Measurements from ENCODE around the gene BGN. TPM values are rescaled to one million over a fixed set of nuclear protein-coding genes. Genes with fewer than 3 reads are reported as not detected.

The BGN gene
- total and polyA plus RNA-seq, 2 donors (not counting 1 experiment from before 2014, with no cell fraction given): not detected

GRCh38 chrX:153517946-153518834, 23.4 kb downstream of the BGN start:
- Histone ChIP-seq H3K4me3 (ENCODE audit: control extremely low read depth in 1 of 5, extremely low read depth in 1 of 5, insufficient read depth in 1 of 5, low read depth in 2 of 5, low read length in 4 of 5) (no peak overlapping the region), H3K4me1 (ENCODE audit: control insufficient read depth in 2 of 2, insufficient read depth in 2 of 2, low read length in 2 of 2) (no peaks in the 10 kb centered on the region), H3K4me2 (replicated peaks; ENCODE audit: low read depth, low read length, poor library complexity, severe bottlenecking) (no peak overlapping the region), H3K9me3 (ENCODE audit: control extremely low read depth in 1 of 3, control insufficient read depth in 2 of 3, insufficient read depth in 1 of 3, low read length in 2 of 3) (no peaks in the 10 kb centered on the region), H2AFZ (ENCODE audit: insufficient read depth, low read depth, low read length, poor library complexity, severe bottlenecking) (no peak overlapping the region), H3K9ac (ENCODE audit: low read length) (no peak overlapping the region), H3K36me3 (replicated peaks in 1 of 2; ENCODE audit: control extremely low read depth in 1 of 2, control insufficient read depth in 1 of 2, extremely low read depth in 1 of 2, insufficient read depth in 2 of 2, low read length in 1 of 2) (no peaks in the 10 kb centered on the region), H3K27me3 (replicated peaks in 1 of 4; ENCODE audit: control extremely low read depth in 1 of 4, control insufficient read depth in 3 of 4, insufficient read depth in 4 of 4, low read length in 3 of 4) (peaks cover 0 to 16% (median 0%) of the 10 kb centered on the region in 4 experiments), H4K20me1 (ENCODE audit: control insufficient read depth, insufficient read depth, low read length, poor library complexity, severe bottlenecking) (no peaks in the 10 kb centered on the region), H3K27ac (ENCODE audit: low read length in 2 of 2) (no peak overlapping the region), H3K79me2 (ENCODE audit: control insufficient read depth, insufficient read depth, low read length) (no peaks in the 10 kb centered on the region)
- Mint-ChIP-seq H3K4me3 (no peak overlapping the region), H3K27ac (no peak overlapping the region), H3K27me3 (peaks cover 16% of the 10 kb centered on the region), H3K9me3 (ENCODE audit: insufficient read depth) (no peaks in the 10 kb centered on the region), H3K4me1 (peaks cover 3% of the 10 kb centered on the region)
- DNase-seq (no peak), ATAC-seq (ENCODE audit: low read depth) (no peak)
- POLR2A ChIA-PET: no interaction called here
- TF ChIP-seq CTCF (IDR thresholded peaks at IDR 0.05): no peak
- TF ChIP-seq EZH2 (IDR thresholded peaks at IDR 0.05; ENCODE audit: borderline replicate concordance, insufficient read depth, low read depth, low read length, poor library complexity, severe bottlenecking): no peak
- WGBS (ENCODE audit: insufficient coverage): 10% methylated on average over 37 of the region's 70 CpGs
- CTCF ChIA-PET: no interaction called here
- intact Hi-C loops (cut with micrococcal nuclease): no loop called here

- no peak overlapping the region for H3K27ac ChIP-seq (ENCODE audit: low read length in 2 of 2)
- 81% methylated on average over 8 of the region's 21 CpGs for WGBS (ENCODE audit: insufficient coverage)
- no peak for TF ChIP-seq EZH2 (IDR thresholded peaks at IDR 0.05; ENCODE audit: borderline replicate concordance, insufficient read depth, low read depth, low read length, poor library complexity, severe bottlenecking)
- no peak for TF ChIP-seq CTCF (IDR thresholded peaks at IDR 0.05)
- H3K4me3 ChIP-seq (ENCODE audit: control extremely low read depth in 1 of 5, extremely low read depth in 1 of 5, insufficient read depth in 1 of 5, low read depth in 2 of 5, low read length in 4 of 5): no peak overlapping the region
- H3K4me2 ChIP-seq (replicated peaks; ENCODE audit: low read depth, low read length, poor library complexity, severe bottlenecking): no peak overlapping the region
- Mint-ChIP-seq H3K9me3 (ENCODE audit: insufficient read depth) (no peaks in the 10 kb centered on the region), H3K4me1 (peaks cover 3% of the 10 kb centered on the region), H3K4me3 (no peak overlapping the region), H3K27ac (no peak overlapping the region), H3K27me3 (peaks cover 16% of the 10 kb centered on the region)
- H2AFZ ChIP-seq (ENCODE audit: insufficient read depth, low read depth, low read length, poor library complexity, severe bottlenecking): no peak overlapping the region
- DNase-seq: no peak
- no peaks in the 10 kb centered on the region for H3K4me1 ChIP-seq (ENCODE audit: control insufficient read depth in 2 of 2, insufficient read depth in 2 of 2, low read length in 2 of 2)
- intact Hi-C loops (cut with micrococcal nuclease): no loop called here
- H3K9ac ChIP-seq (ENCODE audit: low read length): no peak overlapping the region
- CTCF ChIA-PET: no interaction called here
- ATAC-seq (ENCODE audit: low read depth): no peak
- H3K9me3 ChIP-seq (ENCODE audit: control extremely low read depth in 1 of 3, control insufficient read depth in 2 of 3, insufficient read depth in 1 of 3, low read length in 2 of 3): no peaks in the 10 kb centered on the region
- H4K20me1 ChIP-seq (ENCODE audit: control insufficient read depth, insufficient read depth, low read length, poor library complexity, severe bottlenecking): no peaks in the 10 kb centered on the region
- H3K27me3 ChIP-seq (replicated peaks in 1 of 4; ENCODE audit: control extremely low read depth in 1 of 4, control insufficient read depth in 3 of 4, insufficient read depth in 4 of 4, low read length in 3 of 4): peaks cover 0 to 19% (median 0%) of the 10 kb centered on the region in 4 experiments
- no peaks in the 10 kb centered on the region for H3K36me3 ChIP-seq (replicated peaks in 1 of 2; ENCODE audit: control extremely low read depth in 1 of 2, control insufficient read depth in 1 of 2, extremely low read depth in 1 of 2, insufficient read depth in 2 of 2, low read length in 1 of 2)
- no peaks in the 10 kb centered on the region for H3K79me2 ChIP-seq (ENCODE audit: control insufficient read depth, insufficient read depth, low read length)
- POLR2A ChIA-PET: no interaction called here
These were observed 24.9 kb downstream of the BGN start for GRCh38 chrX:153519569-153520286.
